ENCODE measurements around the gene COX4I2.
"Not testable (repeated sequence)": the region's sequence is repeated elsewhere in the genome, so short reads cannot be mapped to it uniquely, and the experiment has no call there.

Gene COX4I2

GRCh38 chr20:31654534-31654933, 16.8 kb downstream of the COX4I2 start:
- DNase-seq (ENCODE audit: low read depth) = no peak

DNA sequence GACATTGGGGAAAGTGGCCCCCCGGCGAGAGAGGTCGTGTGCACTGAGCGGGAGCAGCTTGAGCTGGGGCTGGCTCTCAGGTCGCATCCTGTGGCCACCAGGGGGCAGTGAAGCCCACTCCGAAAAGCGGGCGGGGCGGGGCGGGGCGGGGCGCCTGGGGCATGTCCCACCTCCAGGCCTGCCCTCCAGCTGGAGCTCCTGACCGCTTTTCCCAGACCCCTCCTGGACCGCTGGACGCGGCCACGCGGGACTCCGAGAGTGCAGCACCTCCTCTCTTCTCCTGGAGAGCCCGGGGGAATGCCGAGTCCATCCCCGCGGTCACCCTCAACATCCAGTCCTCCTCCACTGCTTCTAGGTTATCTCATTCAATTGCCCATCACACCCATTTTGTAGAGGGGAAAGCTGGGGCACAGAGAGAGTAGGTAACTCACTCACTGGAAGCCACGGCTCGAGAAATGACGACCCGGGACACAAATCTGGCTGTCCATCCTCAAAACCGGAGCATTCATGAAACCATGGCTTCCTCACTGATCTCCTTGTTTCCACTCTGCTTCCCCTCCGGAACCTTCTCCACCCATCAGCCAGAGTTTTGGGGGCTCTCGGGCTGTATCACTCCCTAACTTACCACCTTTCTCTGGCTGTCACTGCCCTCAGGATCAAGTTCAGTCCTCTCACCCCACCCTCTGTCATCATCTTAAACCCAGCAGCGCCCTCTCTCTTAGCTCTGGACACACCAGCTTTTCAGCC, 24.1 kb downstream of the COX4I2 start:
- DNase-seq (ENCODE audit: low read depth) = peak; percentile 65

GRCh38 chr20:31662372-31662854, 24.7 kb downstream of the COX4I2 start:
- DNase-seq (ENCODE audit: low read depth) = no peak

DNA sequence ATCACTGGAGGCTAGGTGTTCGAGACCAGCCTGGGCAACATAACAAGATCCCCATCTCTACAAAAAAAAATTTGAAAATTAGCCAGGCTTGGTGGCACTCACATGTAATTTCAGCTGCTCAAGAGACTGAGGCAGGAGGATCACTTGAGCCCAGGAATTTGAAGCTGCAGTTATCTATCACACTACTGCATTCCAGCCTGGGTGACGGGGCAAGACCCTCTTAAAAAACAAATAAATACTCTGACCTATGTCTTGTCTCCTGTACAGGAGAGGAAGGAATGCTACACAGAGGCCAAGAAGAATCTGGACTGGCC, 25.8 kb downstream of the COX4I2 start:
- DNase-seq (ENCODE audit: low read depth) = no peak

- DNase-seq (ENCODE audit: low read depth) = no peak
These were observed 26.4 kb downstream of the COX4I2 start for GRCh38 chr20:31663838-31664695.

DNA sequence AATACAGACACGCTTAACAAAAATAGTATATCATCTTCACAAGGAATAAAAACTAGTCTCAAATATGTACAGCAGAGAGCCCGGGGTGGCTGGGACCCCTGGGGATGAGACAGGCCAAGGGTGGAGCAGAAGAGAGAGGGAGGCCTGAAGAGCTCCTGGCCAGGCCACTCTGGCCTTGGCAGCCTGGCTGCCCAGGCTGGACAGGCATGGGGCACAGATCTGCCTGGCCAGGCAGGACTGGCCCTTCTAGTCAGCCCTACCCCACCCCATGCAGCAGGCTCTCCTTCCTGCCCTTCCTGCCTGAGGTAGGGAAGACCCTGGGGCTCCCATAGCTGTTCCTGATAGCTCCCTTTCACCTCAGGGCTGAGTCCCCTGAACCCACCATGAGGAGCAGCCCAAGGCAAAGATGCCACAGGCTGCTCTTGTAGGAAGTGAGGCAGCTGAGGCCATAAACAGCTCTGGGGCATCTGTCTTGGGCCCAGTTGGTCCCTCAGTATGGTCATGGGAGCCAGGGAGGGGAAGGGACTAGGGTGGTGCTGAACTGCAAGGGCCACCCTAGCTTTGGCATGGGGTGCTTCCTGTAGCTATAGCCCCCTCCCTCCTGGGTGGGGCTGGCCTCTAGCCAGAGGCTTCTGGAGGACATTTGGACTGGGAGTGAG, 27.1 kb downstream of the COX4I2 start:
- DNase-seq (ENCODE audit: low read depth) = no peak

DNA sequence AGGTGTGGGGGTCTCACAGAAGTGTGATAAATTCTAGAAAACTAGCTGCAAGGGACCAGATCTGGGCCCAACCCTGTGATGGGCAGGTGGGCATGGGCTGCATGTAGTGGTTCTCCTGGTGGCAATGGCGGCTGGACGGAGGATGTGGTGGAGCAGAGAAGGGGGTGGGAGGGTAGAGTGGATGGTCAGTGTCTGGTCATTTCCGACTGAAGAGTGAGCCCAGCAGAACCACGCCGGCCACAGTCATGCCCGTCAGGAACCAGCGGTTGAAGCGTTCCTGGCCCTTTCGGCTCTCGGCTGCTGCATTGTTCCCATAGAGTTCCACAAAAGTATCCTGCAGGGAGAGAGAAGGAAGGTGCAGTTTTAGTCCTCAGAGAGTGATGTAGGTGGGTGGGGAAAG, 28.0 kb downstream of the COX4I2 start:
- DNase-seq (ENCODE audit: low read depth) = no peak

DNA sequence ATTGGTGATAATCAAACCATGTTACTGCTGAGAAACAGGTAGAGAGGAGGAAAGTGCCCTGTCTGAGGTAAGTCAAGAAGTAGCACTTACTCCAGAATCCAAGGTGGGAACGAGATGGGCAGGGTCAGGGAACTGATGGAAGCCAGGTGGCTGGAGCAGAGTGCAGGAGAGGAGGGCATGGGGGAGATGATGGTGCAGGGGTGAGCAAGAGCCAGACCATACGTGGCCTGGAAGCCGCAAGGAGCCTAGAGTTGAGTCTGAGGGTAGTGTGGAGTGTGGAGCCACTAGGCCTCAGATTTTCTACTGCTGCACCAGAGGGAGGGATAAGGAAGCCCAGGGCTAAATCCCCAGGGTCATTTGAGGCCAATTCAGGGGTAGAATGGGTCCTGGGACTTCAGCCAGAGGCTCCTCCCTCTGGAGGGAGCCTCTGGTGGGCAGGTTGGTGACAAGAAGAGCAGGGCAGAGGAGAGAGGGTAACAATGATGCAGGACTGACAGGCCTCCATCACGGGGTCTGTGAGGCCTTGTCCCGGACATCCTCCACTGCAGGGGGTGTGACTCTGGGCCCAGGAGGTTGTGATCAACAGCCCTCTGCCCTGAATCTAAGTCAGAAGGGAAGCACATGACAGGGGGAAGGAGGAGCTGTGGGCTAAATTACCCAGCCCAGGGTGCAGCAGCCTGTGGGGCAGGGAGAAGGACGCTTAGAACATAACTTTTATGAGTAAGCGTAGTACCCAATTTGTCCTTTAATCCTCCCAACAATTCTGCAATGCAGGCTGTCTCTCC, 28.7 kb downstream of the COX4I2 start:
- DNase-seq (ENCODE audit: low read depth) = peak; percentile 48

- no peak for DNase-seq (ENCODE audit: low read depth)
These were observed 29.9 kb downstream of the COX4I2 start for GRCh38 chr20:31667315-31668285.

DNA sequence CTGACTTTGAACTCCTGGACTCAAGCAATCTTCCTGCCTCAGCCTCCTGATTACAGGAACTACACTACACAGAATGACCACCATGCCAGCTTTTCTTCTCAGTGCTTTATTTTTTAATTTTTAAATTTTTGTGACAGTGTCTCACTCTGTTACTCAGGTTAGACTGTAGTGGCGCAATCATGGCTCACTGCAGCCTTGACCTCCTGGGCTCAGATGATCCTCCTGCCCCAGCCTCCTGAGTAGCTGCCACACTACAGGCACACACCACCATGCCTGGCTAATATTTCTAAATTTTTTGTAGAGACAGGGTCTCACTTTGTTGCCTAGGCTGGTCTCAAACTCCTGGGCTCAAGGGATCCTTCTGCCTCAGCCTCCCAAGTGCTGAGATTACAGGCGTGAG, 31.2 kb downstream of the COX4I2 start:
- not testable (repeated sequence) for DNase-seq (ENCODE audit: low read depth)

DNA sequence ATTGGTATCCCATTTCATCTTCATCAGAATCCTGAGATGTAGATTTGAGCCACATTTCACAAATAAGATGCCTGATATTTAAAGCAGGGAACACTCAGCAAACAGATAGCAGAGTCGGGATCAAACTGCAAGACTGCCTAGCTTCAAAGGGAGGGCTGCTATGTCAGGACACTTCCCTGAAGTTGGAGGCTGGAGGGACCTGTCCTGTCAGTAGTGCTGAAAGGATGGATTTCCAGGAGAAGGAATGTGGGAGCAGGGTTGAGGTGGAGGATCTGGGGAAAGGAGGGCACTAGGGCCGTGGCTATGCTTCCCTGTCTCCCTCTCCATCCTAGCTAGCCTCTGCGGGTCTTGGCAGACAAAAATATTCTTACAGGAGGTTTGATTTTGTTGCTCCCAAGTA, 32.2 kb downstream of the COX4I2 start:
- DNase-seq (ENCODE audit: low read depth) = peak; percentile 40

DNA sequence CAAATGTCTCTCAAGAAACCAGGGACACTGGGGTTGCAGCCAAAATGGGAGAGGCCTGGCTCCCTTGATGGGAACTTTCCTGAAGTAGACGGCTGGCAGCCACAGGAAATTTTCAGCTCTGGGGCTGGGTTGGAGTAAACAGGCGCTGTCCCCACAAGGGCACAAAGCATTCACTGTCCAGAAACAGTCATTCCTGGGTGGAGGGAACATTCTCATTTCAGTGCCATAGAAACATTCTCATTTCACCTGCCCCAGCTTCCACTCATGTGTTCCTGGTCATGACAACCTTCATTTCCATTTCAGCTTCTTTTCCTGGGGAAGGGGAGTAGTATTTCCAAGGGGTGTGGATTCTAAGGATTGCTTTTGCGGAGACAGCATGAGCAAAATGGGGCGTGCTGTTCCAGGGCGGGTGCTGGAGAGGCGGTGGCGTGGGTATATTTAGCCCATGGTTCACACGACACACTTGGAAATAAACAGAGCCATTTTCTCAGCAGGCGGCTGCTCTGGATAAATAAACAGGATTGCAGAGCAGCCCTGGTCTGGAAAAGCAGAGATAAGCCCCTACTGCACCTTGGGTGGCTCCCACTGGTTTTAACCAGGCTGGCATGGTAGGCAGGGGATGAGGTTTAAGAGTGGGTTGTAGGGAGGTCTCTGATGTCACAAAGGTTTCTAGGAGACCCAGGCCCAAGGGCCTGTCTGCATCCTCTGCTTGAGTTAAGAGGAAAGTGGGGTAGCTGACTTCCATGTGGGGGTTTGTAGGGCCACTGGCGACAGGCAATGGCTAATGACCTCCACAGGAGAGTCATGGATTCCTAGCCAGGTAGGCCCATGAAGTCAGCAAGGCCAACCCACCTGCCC, 32.9 kb downstream of the COX4I2 start:
- DNase-seq (ENCODE audit: low read depth) = peak; percentile 36

GRCh38 chr20:31671324-31671723, 33.6 kb downstream of the COX4I2 start:
- DNase-seq (ENCODE audit: low read depth) = no peak

DNA sequence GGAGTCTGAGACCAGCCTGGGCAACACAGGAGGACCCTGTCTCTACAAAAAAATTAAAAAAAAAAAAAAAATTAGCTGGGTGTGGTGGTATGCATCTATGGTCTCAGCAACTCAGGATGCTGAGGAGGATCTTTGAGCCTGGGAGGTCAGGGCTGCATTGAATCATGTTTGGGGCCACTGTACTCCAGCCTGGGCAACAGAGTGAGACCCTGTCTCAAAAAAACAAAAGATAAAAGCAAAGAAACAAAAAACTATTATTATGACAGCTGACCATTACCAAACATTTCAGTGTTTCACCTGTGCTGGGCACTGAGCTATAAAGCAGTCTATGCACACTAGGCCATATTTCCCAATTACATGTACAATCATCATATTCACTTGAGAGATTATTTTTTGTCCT, 35.7 kb downstream of the COX4I2 start:
- no peak for DNase-seq (ENCODE audit: low read depth)

- DNase-seq (ENCODE audit: low read depth) = no peak
These were observed 36.3 kb downstream of the COX4I2 start for GRCh38 chr20:31673943-31674463.

- peak; percentile 96 for DNase-seq (ENCODE audit: low read depth)
These were observed 37.4 kb downstream of the COX4I2 start for GRCh38 chr20:31674895-31675827.

GRCh38 chr20:31675828-31676608, 38.3 kb downstream of the COX4I2 start:
- peak; percentile 99 for DNase-seq (ENCODE audit: low read depth)

DNA sequence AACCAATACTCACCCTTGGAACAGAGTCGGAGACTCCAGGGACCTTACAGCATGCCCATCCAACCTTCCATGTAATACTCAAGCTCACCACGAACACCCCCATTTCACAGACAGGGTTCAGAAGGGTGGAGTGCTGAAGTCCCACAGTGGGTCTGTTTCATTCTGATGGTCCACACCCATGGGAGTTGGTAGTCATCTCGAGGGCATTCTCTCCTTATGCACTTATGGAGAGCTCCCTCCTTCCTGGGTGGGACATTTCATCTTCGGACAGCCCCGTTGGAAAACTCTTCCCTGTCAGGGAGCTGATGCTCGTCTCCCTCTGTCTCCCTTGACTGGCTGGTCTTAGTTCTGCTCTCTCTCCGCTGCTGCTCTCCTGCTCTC, 38.9 kb downstream of the COX4I2 start:
- no peak for DNase-seq (ENCODE audit: low read depth)

All from amniotic epithelial cell (primary cell).